Neural progenitor cell (in vitro differentiated cells): Measurements from ENCODE around the gene INPP5D. TPM values are rescaled to one million over a fixed set of nuclear protein-coding genes. Genes with fewer than 3 reads are reported as not detected.

Experiments used
- DNase-seq: peaks from one replicate; pipeline ENCODE4 v3.0.0-alpha.2; 2016; ENCODE audit warnings: low spot score
- H2AFZ ChIP-seq: fragments of 200-600 bp; sonication (generic); replicated peaks from 2 replicates; pipeline ENCODE4 v1.6.1; 2016; ENCODE audit warnings: antibody characterized with exemption
- H3F3A ChIP-seq: fragments of 200-600 bp; sonication (generic); 2 replicates; pipeline ENCODE4 v1.6.1; 2016; ENCODE audit warnings: antibody characterized with exemption, low read depth
- H3K27ac ChIP-seq: fragments of 200-600 bp; sonication (generic); 2 replicates; pipeline ENCODE4 v1.5.1; 2016; ENCODE audit warnings: mild to moderate bottlenecking
- H3K27me3 ChIP-seq: fragments of 200-600 bp; sonication (generic); 2 replicates; pipeline ENCODE4 v1.6.1; 2016; ENCODE audit warnings: mild to moderate bottlenecking, moderate library complexity
- H3K36me3 ChIP-seq: fragments of 200-600 bp; sonication (generic); 2 replicates; pipeline ENCODE4 v1.5.1; 2016
- H3K4me1 ChIP-seq: fragments of 200-600 bp; sonication (generic); 2 replicates; pipeline ENCODE4 v1.6.1; 2016; ENCODE audit warnings: mixed run types
- H3K4me2 ChIP-seq: fragments of 200-600 bp; sonication (generic); 2 replicates; pipeline ENCODE4 v1.6.1; 2016
- H3K4me3 ChIP-seq: fragments of 200-600 bp; sonication (generic); 2 replicates; pipeline ENCODE4 v1.5.1; 2016
- H3K79me2 ChIP-seq: fragments of 200-600 bp; sonication (generic); 2 replicates; pipeline ENCODE4 v1.6.1; 2016; ENCODE audit warnings: low read depth
- H3K9ac ChIP-seq: fragments of 200-600 bp; sonication (generic); 2 replicates; pipeline ENCODE4 v1.6.1; 2016
- H3K9me3 ChIP-seq: fragments of 200-600 bp; sonication (generic); 2 replicates; pipeline ENCODE4 v1.5.1; 2016; ENCODE audit warnings: low read depth
- H4K20me1 ChIP-seq: fragments of 200-600 bp; sonication (generic); 2 replicates; pipeline ENCODE4 v1.6.1; 2016; ENCODE audit warnings: low read depth
- H3K27ac Mint-ChIP-seq: 3 replicates; pipeline ENCODE4 v1.8.0; 2021; ENCODE audit warnings: mixed read lengths
- H3K27me3 Mint-ChIP-seq: 2 replicates; pipeline ENCODE4 v1.8.0; 2022; ENCODE audit warnings: low read depth, mild to moderate bottlenecking, inconsistent platforms, moderate library complexity, mixed read lengths; ENCODE audit not compliant: insufficient read depth
- H3K36me3 Mint-ChIP-seq: 3 replicates; pipeline ENCODE4 v1.8.0; 2021; ENCODE audit warnings: mixed read lengths
- H3K4me1 Mint-ChIP-seq: 3 replicates; pipeline ENCODE4 v1.8.0; 2021; ENCODE audit warnings: mixed read lengths
- H3K4me3 Mint-ChIP-seq: 3 replicates; pipeline ENCODE4 v1.8.0; 2021; ENCODE audit warnings: mild to moderate bottlenecking, moderate library complexity, mixed read lengths
- H3K9me3 Mint-ChIP-seq: 3 replicates; pipeline ENCODE4 v1.8.0; 2020; ENCODE audit warnings: mixed read lengths
- CTCF ChIP-seq: fragments of 200-600 bp; sonication (generic); IDR thresholded peaks from 2 replicates; pipeline ENCODE4 v1.5.1; 2017; ENCODE audit warnings: antibody characterized with exemption, mild to moderate bottlenecking
- EZH2 ChIP-seq: fragments of 200-600 bp; sonication (generic); IDR thresholded peaks from 2 replicates; pipeline ENCODE4 v1.6.1; 2017; ENCODE audit warnings: antibody characterized with exemption, mild to moderate bottlenecking, moderate library complexity
- EZH2phosphoT487 ChIP-seq: fragments of 200-600 bp; sonication (generic); IDR thresholded peaks from 2 replicates; pipeline ENCODE4 v1.6.1; 2017; ENCODE audit warnings: antibody characterized with exemption
- total RNA-seq: library from RNA; depleted of rRNA; stranded (reverse); fragments of >200 nt; gene quantifications from 2 replicates; pipeline ENCODE4 v1.2.3, GENCODE V29; 2015; ENCODE audit warnings: low replicate concordance

Gene INPP5D
- total RNA-seq, 1 donor from 2014 or later: 4.2 TPM

- Mint-ChIP-seq H3K4me3 (no peak overlapping the region), H3K4me1 (peaks cover 33% of the 10 kb centered on the region), H3K27me3 (peaks cover 8% of the 10 kb centered on the region), H3K27ac (no peak overlapping the region), H3K9me3 (no peaks in the 10 kb centered on the region), H3K36me3 (no peaks in the 10 kb centered on the region)
- H2AFZ ChIP-seq: no peak overlapping the region
- H3K9ac ChIP-seq: no peak overlapping the region
- DNase-seq: no peak
- H3K4me2 ChIP-seq: no peak overlapping the region
- no peaks in the 10 kb centered on the region for H3K36me3 ChIP-seq
- H4K20me1 ChIP-seq: no peaks in the 10 kb centered on the region
- no peak overlapping the region for H3K4me3 ChIP-seq
- no peak overlapping the region for H3K27ac ChIP-seq
- H3K27me3 ChIP-seq: peaks cover 7% of the 10 kb centered on the region
- no peaks in the 10 kb centered on the region for H3K9me3 ChIP-seq
- H3K4me1 ChIP-seq: peaks cover 34% of the 10 kb centered on the region
- H3F3A ChIP-seq: peaks cover 17% of the 10 kb centered on the region
- TF ChIP-seq EZH2phosphoT487: no peak
- TF ChIP-seq CTCF: no peak
- no peak for TF ChIP-seq EZH2
- no peaks in the 10 kb centered on the region for H3K79me2 ChIP-seq
Measured at GRCh38 chr2:233080836-233081229, 20.7 kb downstream of the INPP5D start.

GRCh38 chr2:233081232-233081730, 21.1 kb downstream of the INPP5D start:
- Histone ChIP-seq H3K9me3 (no peaks in the 10 kb centered on the region), H3K9ac (no peak overlapping the region)
- no peak for DNase-seq

GRCh38 chr2:233081731-233082221, 21.6 kb downstream of the INPP5D start:
- Histone ChIP-seq H3K4me3 (no peak overlapping the region), H3F3A (peaks cover 26% of the 10 kb centered on the region), H3K4me2 (no peak overlapping the region), H3K9ac (no peak overlapping the region), H3K36me3 (no peaks in the 10 kb centered on the region), H3K9me3 (no peaks in the 10 kb centered on the region), H3K27me3 (peaks cover 7% of the 10 kb centered on the region), H3K79me2 (no peaks in the 10 kb centered on the region), H3K27ac (no peak overlapping the region), H2AFZ (no peak overlapping the region), H4K20me1 (no peaks in the 10 kb centered on the region), H3K4me1 (peaks cover 31% of the 10 kb centered on the region)
- H3K27ac Mint-ChIP-seq: no peak overlapping the region
- peaks cover 36% of the 10 kb centered on the region for H3K4me1 Mint-ChIP-seq
- no peak overlapping the region for H3K4me3 Mint-ChIP-seq
- peaks cover 8% of the 10 kb centered on the region for H3K27me3 Mint-ChIP-seq
- H3K9me3 Mint-ChIP-seq: no peaks in the 10 kb centered on the region
- H3K36me3 Mint-ChIP-seq: no peaks in the 10 kb centered on the region
- no peak for DNase-seq
- TF ChIP-seq CTCF (no peak), EZH2 (no peak), EZH2phosphoT487 (no peak)

More at GRCh38 chr2:233081232-233081730, 21.1 kb downstream of the INPP5D start:
- no peak overlapping the region for H3K4me3 Mint-ChIP-seq
- H3K27ac Mint-ChIP-seq: no peak overlapping the region
- no peaks in the 10 kb centered on the region for H3K36me3 ChIP-seq
- no peaks in the 10 kb centered on the region for H3K79me2 ChIP-seq
- peaks cover 31% of the 10 kb centered on the region for H3K4me1 ChIP-seq
- H3K4me2 ChIP-seq: no peak overlapping the region
- H3K27me3 Mint-ChIP-seq: peaks cover 8% of the 10 kb centered on the region
- no peak overlapping the region for H3K27ac ChIP-seq
- peaks cover 7% of the 10 kb centered on the region for H3K27me3 ChIP-seq
- no peaks in the 10 kb centered on the region for H3K36me3 Mint-ChIP-seq
- H3K4me3 ChIP-seq: no peak overlapping the region
- peaks cover 21% of the 10 kb centered on the region for H3F3A ChIP-seq
- no peak for TF ChIP-seq CTCF
- TF ChIP-seq EZH2: no peak
- no peak for TF ChIP-seq EZH2phosphoT487
- no peaks in the 10 kb centered on the region for H3K9me3 Mint-ChIP-seq
- no peak overlapping the region for H2AFZ ChIP-seq
- H3K4me1 Mint-ChIP-seq: peaks cover 33% of the 10 kb centered on the region
- H4K20me1 ChIP-seq: no peaks in the 10 kb centered on the region
